NCI-H345 (cell line): ENCODE measurements around the gene THRB.

Experiments
- DNase-seq: peaks from one replicate; lab custom pipeline; 2025; lab: John Stamatoyannopoulos, UW

THRB gene

DNA sequence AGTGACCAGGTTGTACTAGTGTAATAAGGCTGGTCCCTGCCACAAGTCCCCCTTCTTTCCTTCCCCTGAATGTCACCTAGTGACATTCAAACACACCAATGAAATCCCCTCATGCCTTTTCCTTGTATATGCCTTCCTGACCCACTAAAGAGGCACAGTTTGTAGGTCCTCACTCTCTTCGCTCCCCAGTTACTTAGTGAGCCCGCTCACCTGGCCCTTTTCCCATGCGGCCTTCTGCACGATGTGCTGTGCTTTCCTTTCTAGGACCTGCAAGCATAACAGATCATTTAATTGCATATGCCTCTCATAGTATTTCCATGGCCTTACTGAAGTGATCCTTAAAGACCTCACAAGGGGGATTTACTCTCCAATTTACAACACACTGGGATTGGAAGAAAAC, 146.3 kb downstream of the THRB start:
- no peak for DNase-seq

DNA sequence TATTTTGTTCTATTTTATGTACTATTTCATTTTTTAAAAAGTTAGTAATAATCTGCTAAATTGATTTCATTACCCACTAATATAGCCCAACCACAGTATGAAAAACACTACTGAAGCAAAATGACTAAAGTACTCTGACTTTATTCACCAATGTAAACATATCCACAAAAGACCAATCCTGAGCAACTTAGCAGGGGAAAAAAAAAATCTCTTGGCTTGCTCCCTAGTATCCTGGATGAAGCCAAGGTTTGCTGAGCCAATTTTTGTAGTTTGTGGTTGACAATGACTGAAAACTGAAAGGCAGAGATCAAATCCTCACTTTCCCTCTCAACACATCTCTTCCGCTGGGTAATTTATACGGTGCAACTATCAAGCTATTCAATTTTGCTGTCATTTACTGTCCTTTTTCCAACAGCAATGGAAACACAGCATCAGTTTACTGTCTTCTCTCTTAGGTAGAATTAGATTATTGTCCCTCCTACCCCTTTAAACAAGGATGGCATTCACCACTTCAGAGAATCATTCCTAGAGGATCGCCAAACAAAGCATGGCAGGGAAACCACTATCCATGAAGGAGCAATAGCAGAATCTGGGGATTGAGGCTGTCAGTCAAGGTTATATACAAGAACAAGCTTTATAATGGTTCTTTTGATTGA, 149.7 kb downstream of the THRB start:
- no peak for DNase-seq

DNA sequence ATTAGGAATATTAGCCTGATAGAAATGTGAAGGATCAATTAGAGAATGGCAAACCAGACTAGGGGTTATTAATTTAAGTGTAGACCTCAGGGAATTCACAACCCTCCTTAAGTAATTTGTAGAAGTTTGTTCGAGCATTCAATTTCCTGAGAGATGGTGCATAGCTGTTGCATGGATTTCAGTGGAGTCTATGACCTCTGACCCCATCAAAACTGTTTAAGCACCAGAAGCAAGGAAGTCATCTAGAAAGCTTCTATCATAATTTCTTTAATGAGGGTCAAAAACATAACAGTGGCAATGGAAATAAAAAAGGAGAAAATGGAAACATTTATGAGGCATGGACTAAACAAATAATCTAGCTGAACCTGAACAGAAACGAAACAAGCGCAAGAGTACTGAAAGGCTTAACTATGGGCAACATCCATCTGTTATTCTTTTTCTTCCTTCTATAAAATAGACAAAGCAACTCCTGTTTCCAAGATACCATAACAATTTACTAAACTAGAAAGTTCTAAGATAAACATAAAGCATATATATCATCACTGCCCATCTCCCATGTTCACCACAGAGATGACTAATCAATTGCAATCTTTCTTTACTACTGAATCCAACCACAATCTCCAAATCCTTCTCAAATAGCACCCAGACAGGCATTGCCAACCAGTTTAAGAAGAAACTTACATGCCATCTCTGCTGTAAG, 151.4 kb downstream of the THRB start:
- DNase-seq: no peak

DNA sequence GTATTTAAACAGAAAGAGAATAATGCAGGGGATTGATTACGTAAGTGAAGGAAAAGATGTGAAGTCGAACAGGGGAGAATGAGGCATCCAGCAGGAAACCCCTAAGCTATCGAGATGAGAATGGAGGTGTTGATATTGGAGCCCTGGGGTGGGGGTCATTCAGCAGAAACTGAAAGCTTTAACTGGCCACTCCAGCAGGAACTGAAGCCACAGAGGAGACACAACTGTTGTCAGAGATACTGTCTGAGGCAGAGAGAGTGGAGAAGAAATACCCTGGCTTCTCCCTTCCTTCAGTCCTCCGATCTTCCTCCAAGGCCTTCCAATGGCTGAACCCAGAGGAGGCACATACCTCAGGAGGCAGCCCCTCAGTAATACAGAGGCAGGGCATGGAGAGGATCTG, 152.4 kb downstream of the THRB start:
- no peak for DNase-seq

DNA sequence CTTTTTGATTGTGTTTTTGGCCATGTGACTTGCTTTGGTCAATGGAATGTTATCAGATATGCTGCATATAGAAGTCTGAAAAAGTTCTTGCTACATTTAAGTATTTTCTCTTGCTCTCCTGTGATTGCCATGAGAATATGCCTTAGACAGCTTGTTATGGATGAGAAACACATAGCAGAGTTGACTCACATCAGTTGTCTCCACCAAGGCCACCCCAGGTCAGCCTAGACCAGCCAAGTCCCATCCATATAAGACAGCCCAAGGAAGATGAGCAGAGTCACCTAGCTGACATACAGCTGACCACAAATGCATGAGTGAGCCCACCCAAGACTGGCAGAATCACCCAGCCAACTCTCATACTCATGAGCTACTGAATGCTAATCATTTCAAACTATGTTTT, 153.0 kb downstream of the THRB start:
- DNase-seq: no peak

DNA sequence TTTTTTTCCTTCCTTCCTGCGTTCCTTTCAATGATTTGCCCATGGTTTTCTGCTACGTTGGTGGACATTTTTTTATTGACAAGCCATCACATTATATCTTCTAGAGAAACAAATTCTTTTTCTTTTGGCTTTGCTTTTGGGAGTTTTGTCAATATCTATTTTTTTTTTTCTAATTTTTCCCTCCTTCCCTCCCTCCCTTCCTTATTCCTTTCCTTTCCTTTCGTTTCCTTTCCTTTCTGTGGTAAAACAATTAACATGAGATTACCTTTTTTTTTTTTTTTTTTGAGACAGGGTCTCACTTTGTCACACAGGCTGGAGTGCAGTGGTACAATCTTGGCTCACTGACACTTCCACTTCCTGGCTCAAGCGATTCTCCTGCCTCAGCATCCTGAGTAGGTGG, 153.7 kb downstream of the THRB start:
- DNase-seq: no peak

DNA sequence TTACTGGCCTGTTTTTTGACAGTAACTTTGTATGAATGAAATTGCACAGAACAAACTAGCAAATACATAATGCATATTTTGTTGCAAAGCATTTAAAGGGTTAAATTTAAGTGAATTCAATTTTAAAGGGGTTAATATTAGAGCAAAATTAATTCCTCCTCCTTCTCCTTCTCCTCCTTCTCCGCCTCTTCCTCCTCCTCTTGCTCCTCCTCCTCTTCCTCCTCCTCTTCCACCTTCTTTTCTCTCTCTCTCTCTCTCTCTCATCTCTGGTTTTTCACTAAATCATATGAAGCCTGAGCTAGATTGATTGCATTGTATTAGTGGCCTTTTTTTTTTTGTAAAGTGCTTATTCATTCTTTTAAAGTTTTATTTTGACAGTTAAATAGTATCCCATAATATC, 154.5 kb downstream of the THRB start:
- DNase-seq: no peak

DNA sequence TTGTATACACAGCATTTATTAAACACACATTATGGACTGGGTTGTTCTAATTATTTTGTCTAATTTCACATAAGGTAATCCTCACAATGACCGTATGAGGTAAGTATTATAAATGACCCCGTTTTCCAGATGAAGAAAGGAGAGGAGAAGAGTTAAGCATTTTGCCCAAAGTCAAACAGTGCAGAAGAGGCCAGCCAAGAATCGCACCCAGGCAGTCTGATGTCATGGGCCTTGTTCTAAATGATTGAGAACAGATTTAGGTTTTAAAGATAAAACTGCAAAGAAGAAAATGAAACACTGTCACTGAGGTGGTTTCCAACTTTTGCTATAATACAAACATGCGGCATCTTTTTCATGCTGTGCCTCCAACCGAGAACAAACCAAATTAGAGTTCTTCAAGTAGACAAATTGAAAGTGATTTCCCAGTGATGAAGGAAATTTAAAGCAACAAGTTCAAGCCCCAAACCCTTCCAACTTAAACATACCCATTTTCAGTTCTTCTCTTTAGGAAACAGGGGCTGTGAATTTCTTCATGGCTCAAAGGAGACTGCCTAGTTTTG, 155.3 kb downstream of the THRB start:
- DNase-seq: no peak

DNA sequence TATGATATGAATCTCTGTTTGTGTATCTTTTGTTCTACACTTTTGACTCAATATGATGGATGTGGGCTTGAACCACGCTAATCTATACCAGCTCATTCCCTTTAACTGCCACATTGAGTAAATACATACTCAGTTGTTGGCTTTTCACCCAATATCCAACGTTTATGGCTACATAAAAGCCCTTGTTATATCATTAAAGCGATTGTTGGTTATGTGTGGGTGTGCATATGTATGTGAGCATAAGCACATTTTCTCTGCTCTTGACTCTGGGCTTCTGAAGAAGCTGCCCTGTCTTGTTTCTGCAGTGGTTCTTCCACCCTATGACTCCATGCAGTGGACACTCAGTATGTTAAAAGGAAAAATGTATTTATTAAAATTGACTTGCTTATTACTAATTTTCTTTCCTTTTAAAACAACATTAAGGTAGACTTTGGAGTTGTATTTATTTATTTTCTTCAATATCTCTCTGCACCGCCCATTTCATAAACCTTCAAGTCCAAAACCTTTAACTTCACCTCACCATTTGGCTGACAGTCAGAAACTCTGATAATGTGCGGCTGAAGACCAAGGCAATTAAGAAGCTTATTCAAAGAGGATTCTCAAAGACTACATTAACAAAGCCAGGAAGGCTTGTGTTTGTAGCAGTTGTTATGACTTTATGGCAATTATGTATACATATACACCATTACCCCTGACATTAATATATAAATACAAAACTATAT, 156.1 kb downstream of the THRB start:
- DNase-seq: no peak

DNA sequence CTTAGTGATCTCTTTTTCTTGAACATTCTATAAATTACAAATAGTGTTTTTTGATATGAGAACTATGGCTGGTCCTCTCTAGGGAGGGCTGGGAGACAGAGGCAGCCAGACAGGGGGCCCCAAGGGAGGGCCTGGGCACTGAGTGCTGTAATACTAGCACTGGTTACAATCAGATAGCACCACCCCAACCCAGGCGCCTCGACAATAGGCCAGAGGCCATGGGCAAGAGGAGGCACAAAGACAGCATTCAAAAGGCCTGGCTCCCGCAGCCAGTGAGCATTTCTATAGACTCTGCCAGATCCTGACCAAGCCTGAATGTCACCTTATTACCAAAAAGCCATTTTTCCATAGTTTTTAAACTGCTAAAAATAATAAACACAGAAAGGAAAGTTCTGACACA, 158.5 kb downstream of the THRB start:
- DNase-seq: no peak

DNA sequence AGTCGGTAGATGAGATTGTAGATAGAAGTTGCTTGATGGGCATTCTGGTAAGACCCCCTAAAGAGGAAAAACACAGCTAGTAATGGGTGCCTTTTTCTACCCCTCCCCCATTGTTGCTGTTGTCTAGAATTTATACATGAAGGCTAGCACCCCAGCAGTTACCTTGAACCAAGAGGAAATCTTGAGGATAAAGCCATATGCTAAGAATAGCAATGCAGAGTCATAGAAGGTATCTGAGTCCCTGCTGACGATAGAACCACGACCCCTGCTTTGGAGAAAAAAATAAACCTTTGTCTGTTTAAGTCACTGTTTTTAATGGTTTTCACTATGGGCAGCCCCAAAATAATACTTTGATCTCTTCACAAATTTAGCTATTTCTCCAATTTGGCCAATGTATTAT, 162.6 kb downstream of the THRB start:
- no peak for DNase-seq

DNA sequence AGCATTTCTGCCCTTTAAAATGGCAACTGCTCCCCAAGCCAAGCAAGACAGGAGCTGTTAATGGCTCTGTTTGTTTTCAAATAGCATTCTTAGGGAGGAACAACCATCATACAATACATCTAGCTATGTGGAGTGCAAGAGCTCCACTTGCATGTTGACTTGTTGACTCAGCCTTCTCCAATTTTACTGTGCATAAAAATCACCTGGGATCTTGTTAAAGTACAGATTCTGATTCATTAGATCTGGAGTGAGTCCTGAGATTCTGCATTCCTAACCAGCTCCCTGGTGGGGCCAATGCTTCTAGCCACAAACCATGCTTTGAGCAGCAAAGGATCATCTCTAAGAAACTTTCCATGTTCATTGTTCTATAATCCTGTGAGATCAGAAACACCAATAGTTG, 171.4 kb downstream of the THRB start:
- no peak for DNase-seq

DNA sequence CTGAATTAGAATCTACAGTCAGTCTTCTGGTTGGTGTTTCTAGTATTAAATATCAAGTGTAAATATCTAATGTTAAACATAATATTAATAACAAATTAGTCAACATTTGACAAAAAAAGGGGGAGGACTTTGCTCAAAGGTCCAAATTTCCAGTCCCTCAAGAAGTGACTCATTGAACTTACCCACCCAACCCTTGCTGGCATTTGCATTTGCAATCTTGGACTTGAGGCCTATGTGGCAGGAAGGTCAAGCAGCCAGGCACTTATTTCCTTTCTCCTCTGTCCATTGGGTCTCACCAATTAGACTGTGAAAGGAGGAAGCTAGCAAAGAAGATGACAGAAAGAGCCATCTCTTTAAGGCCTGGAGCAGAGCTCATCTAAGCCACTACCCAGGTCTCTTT, 174.0 kb downstream of the THRB start:
- DNase-seq: no peak

DNA sequence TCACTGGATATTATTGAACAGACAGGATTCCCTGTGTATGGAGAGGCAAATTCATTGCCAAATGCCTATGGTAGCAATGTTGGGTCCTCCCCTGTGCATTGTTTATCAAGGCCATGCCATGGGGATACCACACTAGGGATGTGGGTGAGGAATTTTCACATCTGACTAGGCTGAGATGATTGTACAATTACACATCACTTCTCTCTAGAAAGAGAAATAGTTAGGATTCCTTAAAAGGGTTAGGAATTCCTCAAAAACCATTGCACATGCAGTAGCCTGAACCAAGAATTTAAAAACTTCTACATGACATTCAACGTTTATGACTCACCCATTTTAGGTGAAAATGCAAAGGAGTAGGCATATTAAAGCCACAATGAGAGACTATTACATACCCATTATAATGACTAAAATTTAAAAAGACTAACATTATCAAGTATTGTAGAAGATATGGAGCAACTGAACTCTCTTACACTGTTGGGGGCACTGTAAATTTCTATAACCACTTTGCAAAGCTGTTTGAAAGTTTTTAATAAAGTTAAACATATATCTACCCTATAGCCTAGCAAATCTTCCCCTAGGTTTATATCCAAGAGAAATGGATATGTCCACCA, 175.9 kb downstream of the THRB start:
- no peak for DNase-seq

DNA sequence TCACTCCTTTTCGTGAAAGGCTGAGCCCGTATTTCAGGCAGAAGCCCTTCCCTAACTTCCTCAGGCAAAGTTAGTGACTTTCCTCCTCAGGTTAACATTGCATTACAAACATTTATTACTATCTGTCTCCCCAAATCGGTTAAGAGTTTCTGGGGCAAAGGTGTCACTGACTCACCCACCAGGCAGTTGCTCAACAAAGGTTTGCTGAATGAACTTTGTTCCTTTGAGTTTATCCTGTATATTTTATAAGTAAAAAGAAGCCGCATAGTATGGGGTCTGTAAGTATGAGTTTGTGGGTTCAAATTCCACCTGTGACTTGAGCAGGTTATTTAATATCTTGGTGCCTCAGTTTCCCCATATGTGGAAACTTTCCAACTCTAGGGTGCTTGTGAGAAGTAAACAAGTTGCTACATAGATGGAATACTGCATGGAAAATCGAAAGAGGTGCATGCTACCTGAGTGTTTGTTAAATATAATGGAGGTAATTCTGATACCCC, 177.7 kb downstream of the THRB start:
- no peak for DNase-seq

DNA sequence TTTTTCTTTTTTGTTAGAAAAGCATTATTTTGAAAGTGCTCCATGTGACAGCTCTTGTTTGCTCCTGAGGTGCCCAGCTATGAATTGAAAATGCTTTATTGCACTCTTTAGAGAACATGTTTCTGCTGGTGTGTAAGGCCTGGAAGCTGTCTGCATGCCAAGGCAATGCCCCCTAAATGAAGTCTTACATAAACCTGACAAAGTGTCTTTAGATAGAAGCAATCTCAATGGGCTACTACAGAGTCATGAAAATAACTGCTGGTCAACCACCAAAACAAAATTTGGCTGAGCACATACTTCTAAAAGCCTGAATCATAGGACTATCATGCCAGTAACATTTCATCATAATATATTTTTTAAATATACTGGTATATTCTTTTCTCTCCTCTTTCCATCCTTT, 178.7 kb downstream of the THRB start:
- DNase-seq: no peak

DNA sequence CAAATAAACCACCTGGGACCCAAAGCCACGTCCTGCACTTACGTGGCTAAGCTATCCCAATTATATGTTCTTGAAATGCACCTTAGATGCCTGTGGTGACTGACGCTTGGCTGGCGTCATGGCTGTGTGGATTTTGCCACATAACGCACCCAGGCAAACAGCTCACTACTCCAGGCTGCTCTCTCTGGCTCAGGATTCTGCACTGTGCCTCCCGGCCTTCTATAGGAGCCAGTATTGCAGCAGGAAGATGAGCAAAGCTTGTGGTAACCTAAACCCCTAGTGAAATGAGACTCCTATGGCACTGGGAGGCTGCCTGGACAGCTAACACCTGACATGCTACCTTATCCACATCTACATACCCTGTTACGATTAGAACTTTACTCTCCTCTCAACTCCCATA, 179.3 kb downstream of the THRB start:
- DNase-seq: no peak

DNA sequence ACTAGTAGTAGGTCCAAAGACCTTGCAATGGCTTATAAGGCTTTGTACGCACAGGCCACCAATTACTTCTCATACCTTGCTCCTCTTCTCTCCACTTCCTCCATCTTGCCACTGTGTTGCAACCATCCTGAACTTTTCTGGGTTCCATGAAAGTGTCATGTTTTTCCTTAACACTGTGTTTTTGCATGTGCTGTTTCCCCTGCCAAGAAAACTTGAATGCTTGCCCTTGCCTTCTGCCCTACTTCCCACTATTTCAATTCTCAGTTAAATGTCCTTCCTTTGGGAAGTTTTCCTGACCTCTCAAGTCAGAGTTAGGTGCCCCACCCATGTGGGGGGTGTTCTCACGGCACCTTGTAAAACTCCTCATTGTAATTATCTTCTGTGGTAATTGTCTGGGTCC, 182.8 kb downstream of the THRB start:
- no peak for DNase-seq

DNA sequence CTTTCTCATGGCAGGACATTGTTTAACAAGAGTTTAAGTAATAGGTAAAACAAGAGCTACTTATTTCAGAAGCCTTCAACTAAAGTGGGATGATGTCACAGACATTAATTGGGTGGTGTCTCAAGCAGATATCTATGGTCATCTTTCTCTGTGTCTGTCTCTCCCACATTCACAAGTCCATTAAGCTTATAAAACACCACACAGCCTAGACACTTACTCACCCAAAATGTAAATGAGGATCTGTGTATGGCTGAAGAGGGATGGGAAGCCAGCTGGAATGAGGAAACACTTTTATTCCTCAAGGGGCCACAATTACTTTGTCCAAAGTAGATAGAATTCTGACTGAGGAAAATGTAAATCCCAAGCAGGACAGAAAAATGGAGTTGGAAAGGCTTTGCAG, 183.8 kb downstream of the THRB start:
- DNase-seq: no peak

DNA sequence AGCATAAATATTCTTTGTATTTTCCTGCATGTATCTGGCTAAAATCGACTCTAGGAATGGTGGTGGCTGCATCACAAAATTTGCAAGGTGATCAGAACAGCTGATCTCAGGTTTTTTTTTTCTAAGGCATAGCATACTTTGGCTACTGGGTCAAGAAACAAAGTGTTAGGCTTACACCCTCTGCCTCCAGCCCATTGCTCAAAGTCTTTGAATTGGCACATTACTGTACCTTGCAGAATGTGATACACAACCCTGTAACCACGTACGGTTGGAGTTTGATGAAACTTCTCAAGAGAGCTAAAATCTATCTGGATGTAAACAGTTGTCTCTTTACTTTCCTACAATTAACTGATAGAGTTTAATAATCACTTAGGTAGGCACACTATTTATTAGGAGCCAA, 188.1 kb downstream of the THRB start:
- no peak for DNase-seq

DNA sequence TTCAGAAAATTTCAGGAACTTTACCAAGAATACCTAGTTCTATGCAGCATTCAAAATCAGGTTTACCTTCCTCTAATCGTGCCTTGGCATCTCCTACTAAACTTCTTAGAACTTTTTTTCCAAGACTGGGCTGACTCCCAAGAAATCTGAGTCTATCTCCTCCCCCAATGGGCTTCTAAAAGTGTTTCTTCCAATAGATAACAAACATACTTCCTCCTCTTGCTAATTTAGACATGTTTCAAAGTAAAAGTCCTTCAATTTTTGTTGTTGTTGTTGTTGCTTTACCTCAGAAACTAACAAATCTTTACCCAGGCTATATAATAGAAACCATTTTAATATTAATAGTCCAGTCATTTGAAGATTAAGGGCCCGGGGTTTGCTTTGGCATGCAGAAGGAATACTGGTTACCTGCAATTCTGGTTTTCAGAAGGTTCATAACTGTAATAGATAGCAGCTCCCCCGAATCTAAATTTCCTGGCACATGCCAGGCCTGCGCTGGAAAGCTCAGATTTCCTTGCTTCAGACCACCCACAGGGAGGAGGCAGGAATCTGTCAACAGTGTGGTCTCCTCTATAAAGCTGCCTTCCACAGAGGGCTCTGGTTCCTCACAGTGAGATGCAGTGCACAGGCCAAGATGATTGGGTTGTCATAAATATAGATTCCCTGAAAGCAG, 188.7 kb downstream of the THRB start:
- no peak for DNase-seq
